Sciatic nerve (tissue), 2 donors: ENCODE data around the gene FBXW2. TPM values are rescaled to one million over a fixed set of nuclear protein-coding genes. Genes with fewer than 3 reads are reported as not detected.

Experiments used
- ATAC-seq: fragments of 200-7000 bp; cut with Tn5 transposase; one replicate; pipeline ENCODE4 v1.9.1; 2020; ENCODE audit warnings: mild to moderate bottlenecking, moderate library complexity
- DNase-seq: peaks from one replicate; pipeline ENCODE4 v3.0.0-alpha.2; 2020; ENCODE audit warnings: low spot score
- intact Hi-C: fragments of 100-400 bp; cut with DNase I; formaldehyde crosslinking; loops from one replicate; pipeline ENCODE4 v1.14.2; 2022
- total RNA-seq: library from RNA; stranded (reverse); fragmentation: NEBNext Ultra II Directional; extraction: Animal tissue kit (Norgen Biotek cat#: 25700); gene quantifications from one replicate; pipeline ENCODE4 v1.2.1, GENCODE V29; 2021
- donor health status: DM: no; HTN: no; CAD: no.
- donor health status: DM: no; HTN: no; CAD: no.

Gene FBXW2
- total RNA-seq, 1 donor from 2014 or later: 65.5 TPM

DNA sequence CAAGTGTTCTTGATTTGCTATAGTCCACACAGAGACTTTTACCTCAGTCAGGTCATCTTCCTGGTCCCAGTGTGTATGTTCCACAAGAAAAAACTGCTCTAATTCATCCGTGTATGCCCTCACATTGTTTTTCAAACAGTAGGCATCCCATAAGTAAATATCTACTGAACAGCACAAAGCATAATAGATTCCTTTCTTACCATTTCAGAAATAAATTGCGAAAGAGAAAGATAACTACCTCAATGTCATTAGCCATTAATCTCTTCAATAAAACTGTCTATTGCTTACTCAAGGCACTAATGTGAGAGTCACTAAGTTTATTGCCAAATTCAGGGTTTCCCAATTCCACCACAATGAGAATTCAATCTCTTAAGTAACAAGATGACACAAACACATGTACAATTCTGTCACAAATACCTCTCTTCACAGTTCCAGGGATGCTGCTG lies 9.6 kb downstream of the FBXW2 start:
- DNase-seq: no peak
- peak; percentile 90 for ATAC-seq
- intact Hi-C loops: no loop called here

- intact Hi-C loops: no loop called here
Measured at GRCh38 chr9:120781236-120781635, 12.0 kb downstream of the FBXW2 start.

GRCh38 chr9:120780367-120780766 lies 12.8 kb downstream of the FBXW2 start:
- no peak for ATAC-seq
- DNase-seq: no peak
- intact Hi-C loops: no loop called here

More at GRCh38 chr9:120781236-120781635, 12.0 kb downstream of the FBXW2 start:
- no peak for ATAC-seq
- DNase-seq: no peak

- no peak for ATAC-seq
Measured at GRCh38 chr9:120779227-120779626, 14.0 kb downstream of the FBXW2 start.

DNA sequence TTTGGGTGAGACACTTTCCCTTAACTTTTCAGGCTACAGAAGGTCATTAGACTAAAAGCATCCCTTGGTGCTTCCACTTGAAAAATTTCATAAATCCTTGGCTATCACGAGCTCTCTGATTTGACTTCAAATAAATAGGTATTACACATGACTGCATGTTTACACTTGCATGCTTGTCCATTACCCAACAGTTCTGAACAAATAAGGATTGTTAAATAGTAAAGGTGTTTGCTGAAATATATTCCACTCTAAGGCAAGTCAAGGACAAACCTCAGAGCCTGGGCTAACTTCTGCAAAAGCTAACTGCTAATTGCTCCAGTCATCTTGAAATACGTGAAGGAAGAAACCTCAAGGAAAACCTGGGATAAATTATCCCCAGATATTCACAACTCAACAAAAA lies 14.5 kb downstream of the FBXW2 start:
- no peak for DNase-seq
- no peak for ATAC-seq
- intact Hi-C loops: no loop called here

More at GRCh38 chr9:120779227-120779626, 14.0 kb downstream of the FBXW2 start:
- DNase-seq: no peak
- intact Hi-C loops: no loop called here

DNA sequence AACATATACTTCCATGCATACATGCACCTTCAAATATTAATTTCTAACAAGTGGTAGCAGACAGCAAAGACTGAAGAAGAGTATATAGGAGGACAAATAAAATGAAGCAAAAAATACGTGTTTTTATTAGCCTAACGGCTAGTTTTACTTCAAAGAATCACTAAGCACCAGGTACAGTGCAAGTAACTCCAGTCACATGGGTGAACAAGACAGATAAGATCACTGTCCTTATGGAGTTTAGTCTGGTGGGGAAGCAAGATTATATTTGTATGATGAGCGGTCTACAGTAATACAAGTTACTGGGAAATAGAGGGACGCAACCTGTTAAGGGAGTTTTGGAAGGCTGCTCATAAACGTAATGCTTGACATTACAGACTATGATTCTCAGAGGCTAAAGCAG lies 16.0 kb downstream of the FBXW2 start:
- intact Hi-C loops: no loop called here
- ATAC-seq (no peak), DNase-seq (no peak)

DNA sequence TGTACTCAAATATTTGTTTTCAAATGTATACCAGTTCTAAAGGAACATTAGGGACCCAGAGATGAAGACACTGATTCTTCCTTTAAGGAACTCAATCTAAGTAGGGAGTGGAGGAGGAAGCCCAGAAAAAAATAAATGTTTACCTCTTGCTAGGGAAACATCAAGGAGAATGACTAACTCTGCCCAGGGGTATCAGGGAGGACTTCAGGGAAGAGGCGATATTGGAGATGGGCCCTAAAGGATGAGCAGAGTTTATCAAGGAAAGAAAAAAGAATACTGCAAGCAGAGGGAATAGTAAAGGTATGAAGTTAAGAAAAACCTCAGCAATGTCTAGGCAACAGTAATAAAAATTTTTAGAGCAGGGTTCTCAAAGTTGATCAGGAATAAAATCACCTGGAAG lies 16.4 kb downstream of the FBXW2 start:
- intact Hi-C loops: no loop called here
- no peak for DNase-seq
- no peak for ATAC-seq

GRCh38 chr9:120775859-120776258 lies 17.4 kb downstream of the FBXW2 start:
- DNase-seq (no peak), ATAC-seq (no peak)
- intact Hi-C loops: no loop called here

DNA sequence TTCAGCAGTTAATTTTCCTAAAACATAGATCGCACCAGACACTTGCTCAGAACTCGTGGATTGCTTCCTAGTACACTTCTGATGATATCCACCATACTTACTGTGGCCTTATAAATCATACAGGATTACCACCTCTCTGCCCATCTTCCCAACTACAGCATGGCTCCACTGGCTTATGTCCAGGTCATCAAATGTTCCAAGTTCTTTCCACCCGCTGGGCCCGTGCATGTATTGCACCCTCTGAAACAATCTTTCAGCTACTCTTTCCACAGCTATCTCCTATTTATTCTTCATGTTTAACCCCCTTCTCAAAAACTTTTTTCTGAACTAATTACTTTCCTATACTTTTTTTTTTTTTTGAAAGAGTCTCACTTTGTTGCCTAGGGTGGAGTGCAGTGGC lies 18.5 kb downstream of the FBXW2 start:
- intact Hi-C loops: no loop called here
- ATAC-seq (no peak), DNase-seq (no peak)

- DNase-seq: no peak
- ATAC-seq: no peak
- intact Hi-C loops: no loop called here
Measured at GRCh38 chr9:120773256-120773655, 20.0 kb downstream of the FBXW2 start.

DNA sequence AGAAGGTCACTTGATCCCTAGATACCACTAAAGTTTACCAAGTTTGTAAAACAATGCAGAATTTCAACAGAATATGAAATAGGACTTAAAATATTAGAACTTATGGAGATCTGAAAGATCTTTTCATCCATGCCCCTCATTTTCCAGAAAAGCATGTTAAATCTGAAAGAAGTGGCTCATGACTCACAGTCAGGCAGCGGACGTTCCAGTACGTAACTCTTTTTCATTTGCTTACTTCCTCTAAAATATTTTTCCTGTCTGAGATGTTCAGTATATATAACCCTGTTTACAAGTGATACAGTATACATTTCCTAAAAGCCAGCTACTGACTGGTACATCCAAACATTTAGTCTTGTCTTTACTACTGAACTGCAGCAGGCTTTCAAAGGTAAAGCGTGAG lies 22.3 kb downstream of the FBXW2 start:
- DNase-seq: no peak
- no peak for ATAC-seq
- intact Hi-C loops: no loop called here

DNA sequence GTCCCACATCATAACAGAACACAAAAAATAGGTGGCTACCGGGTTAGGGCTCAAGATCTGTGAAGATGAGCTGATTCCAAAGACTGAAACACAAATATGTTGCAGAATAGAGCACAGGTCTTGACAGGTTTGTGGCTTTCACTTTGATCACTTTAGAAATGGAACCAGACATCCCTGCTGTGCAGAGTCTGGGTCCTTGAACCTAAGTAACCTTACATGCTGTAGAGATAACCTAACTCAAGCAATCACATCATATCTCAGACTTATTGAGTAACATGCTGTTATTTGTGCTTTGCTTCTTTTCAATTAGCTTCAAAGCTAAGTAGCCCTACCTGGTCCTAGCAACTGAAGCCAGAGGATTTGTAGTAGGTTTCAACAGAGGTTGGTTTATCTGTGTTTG lies 24.3 kb downstream of the FBXW2 start:
- no peak for DNase-seq
- intact Hi-C loops: no loop called here
- ATAC-seq: no peak

GRCh38 chr9:120768247-120768646 lies 25.0 kb downstream of the FBXW2 start:
- intact Hi-C loops: no loop called here
- ATAC-seq (no peak), DNase-seq (no peak)

DNA sequence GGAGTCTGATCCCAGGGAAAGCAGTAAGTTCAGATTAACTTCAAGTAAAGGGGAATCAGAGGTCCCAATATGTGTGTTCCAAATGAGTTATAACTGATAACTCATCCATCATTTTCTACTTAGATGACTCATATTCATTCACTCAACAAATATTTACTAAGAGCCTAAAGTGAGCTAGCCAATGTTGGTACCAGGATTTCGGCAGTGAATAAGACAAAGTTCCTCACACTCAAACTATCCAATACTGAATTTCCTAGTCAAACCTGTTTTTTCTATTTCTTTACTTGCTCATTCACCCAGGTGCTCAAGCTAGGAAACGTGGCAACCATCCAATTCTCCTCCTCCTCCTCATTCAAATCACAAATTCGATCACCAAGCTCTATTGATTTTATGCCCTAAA lies 25.8 kb downstream of the FBXW2 start:
- intact Hi-C loops: no loop called here

GRCh38 chr9:120765910-120766425 lies 27.2 kb downstream of the FBXW2 start:
- DNase-seq (no peak), ATAC-seq (no peak)
- intact Hi-C loops: no loop called here

More for the DNA sequence above, 25.8 kb downstream of the FBXW2 start:
- no peak for ATAC-seq
- DNase-seq: no peak

GRCh38 chr9:120764476-120764875 lies 28.7 kb downstream of the FBXW2 start:
- no peak for ATAC-seq
- DNase-seq: no peak
- intact Hi-C loops: no loop called here

- ATAC-seq: no peak
- intact Hi-C loops: no loop called here
- DNase-seq: no peak
Measured at GRCh38 chr9:120761006-120761405, 32.2 kb downstream of the FBXW2 start.

- intact Hi-C loops: no loop called here
- DNase-seq (no peak), ATAC-seq (no peak)
Measured at GRCh38 chr9:120759755-120760400, 33.3 kb downstream of the FBXW2 start.

DNA sequence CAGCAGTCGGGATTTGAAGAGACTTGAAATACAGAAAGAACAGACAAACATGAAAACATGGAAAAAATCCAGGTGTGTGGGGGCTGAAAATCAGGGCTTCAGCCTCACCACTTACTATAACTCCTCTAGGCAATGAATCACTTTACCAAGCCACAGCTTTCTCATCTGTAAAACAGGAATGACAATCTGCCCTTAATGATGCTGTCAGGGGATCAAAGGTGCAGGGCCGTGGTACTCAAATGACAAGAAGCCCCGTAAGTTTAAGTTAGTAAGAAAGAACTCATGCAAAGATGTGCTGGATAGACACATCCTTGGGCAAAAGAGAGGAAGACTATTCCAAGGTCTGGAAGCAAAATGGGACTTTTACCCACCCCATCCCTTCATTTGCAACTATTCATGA lies 34.7 kb downstream of the FBXW2 start:
- no peak for DNase-seq
- no peak for ATAC-seq
- intact Hi-C loops: no loop called here

GRCh38 chr9:120757026-120757913 lies 35.9 kb downstream of the FBXW2 start:
- ATAC-seq: no peak
- DNase-seq: no peak
- intact Hi-C loops: no loop called here
